NCI-H2196 treated with DMSO at 0.1 percent for 48 hours (cell line): ENCODE measurements around the gene CPLANE2.
"Not testable (repeated sequence)": the region's sequence is repeated elsewhere in the genome, so short reads cannot be mapped to it uniquely, and the experiment has no call there.

Source experiments
- DNase-seq: peaks from one replicate; lab custom pipeline; 2025; ENCODE audit not compliant: unreplicated experiment; lab: John Stamatoyannopoulos, UW

Gene CPLANE2

DNA sequence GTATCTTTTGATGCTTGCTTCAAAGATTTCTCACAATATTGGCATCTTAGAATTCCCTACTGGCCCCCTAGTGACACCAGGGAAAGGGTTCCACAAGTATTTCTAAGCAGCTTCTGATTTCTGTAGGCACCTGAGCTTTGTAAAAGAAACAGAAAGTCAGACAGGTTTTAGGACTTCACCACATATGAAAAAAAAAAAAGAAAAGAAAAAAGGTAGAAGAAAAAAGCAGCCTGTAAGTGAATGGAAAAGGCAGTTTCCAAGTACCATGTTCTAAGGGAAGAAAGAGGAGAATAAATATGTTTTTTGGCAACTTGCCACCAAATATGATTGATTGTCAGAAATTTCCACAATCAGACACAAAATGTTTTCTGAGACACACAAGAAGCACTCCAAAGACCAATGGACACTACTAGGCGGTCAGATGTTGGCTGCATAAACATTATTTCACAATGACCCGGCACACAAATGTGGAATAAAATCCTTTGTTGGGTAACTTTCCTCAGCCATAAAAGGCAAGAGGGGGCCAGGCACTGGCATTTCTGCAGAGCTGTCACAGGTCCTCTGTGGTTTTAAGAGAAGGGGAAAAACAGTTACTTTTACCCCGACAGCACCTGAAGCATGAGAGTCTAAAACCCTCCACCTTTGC is 12.7 kb upstream of the CPLANE2 start:
- no peak for DNase-seq

DNA sequence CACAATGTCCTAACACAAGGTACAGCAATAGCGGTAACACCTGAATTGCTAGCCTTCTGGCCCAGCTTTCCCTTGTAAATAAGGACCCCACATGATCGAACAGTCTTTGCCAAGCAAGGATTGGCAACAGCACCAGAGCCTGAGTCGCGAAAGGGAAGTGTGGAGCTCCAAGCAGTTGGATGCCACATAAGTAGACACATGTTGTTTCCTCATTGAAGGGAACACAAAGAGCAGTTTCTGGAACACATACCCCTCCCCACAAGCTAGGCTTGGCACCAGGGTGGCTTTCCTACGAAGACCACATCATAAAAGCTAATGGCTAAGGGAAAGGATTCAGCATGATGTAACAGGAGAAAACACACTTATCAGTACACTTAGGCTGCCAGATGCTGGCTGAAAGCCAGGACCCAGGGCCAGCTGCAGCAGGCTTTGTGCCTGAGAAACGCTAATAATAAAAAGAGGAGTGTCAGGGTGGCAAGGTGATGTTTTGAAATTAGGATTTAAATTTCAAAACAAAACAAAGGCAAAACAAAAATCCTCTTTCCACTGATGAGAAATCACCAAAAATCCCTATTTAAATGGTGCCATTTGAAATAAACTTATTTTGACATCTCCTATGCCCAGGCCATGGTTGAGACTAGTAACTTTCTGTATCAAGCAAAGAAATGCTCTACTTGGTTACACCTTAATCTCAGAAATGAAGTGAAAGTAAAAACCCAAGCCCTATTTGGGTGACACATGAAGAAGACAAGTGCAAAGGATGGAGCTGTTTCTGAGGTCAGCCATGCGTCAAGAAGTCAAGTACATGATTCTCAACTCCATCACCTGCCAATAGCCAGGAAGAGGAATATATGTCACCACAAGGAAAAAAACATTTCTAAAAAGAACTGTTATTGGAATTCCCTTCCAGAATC is 11.9 kb upstream of the CPLANE2 start:
- DNase-seq = peak; percentile 89

DNA sequence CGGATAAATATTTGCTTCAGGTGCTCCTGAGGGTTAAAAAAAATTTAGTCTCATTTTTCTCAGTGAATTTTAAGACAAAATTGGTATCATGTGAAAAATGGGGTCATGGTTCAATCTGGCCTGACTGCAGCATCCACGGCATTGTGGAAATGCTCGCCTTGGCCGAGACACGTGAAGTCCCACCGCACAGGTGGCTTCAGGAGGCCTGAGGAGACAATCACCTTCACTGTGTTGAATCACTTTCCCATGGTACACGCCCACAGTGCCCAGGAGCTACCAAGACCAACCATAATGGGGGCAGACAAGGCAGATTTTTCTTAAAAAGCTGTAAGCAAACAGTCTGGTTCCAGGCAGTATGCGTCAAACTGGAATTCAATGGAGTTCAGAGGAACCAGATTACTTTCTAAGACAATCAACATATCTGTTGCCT is 11.0 kb upstream of the CPLANE2 start:
- DNase-seq = no peak

DNA sequence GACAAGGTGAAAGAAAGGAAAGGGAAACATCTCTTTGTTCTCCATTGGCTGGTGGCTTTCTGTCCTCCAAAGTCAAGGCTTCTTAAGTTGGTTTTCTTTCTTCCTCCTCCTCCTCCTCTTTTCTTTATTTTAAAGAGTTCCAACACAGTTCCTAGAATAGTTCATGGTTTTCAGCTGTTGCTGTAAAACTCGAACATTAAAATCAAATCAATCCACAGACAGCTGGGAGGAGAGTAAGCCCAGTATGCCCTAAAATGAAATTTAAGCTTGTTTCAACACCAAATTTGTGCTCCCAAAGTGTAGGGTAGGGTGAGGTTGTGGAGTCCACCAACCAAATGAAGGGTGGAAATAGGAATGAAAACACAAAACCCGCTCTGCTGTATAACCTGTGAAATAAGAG is 10.5 kb upstream of the CPLANE2 start:
- DNase-seq = no peak

DNA sequence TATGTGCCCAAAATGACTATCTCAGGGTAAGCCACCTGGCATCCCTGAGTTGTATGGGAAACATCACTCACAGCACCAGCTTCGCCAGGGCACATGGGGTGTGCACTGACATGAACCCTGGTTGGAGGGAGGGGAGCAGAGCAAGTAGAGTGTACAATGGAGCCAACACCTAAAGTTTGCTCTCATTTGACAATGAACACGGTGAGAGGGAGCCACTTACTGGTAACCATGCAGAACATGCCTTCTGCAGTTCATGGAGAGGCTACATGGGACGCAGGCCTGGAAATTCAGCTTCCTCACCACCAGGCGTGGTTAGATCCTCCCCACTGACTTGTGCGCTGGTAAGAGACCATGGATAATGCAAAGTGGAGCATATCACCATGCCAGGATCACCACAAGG is 10.0 kb upstream of the CPLANE2 start:
- DNase-seq = no peak

DNA sequence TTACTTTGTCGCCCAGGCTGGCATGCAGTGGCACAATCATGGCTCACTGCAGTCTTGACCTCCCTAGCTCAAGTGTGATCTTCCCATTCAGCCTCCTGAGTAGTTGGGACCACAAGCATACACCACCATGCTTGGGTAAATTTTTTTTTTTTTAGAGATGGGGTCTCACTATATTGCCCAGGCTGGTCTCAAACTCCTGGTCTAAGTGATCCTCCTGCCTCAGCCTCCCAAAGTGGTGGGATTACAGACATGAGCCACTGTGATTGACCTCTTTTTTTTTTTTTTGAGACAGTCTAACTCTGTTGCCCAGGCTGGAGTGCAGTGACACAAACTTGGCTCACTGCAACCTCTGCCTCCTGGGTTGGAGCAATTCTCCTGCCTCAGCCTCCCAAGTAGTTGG is 9.3 kb upstream of the CPLANE2 start:
- not testable (repeated sequence) for DNase-seq

DNA sequence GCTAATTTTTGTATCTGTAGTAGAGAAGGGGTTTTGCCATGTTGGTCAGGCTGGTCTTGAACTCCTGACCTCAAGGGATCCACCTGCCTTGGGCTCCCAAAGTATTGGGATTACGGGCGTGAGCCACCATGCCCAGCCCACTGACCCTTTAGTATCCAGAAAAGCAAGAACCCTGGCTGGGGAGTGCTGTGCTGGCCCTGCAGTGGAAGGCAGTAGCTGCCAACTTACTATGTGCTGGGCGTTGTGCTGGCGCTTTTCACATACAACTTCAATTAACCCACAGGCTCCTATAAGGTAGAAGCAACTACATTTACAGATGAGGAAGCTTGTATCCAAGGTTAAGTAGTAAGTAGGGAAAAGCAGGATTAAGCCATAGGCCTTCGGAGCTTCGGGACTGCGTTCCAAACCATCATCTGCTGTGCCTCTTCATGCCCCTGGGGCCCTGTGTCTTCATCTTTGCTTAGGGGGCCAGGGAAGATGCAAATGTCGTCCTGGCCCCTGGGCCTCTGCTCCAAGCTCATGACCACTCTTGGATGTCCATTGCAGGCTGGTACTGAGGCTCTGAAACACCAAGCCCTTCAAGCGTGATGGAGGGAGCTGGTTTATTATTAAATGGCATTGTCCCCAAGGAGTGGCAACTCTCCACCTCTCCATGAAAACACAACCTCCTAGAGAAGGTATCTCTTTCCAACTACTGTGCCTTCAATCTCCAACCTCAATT is 8.7 kb upstream of the CPLANE2 start:
- no peak for DNase-seq

DNA sequence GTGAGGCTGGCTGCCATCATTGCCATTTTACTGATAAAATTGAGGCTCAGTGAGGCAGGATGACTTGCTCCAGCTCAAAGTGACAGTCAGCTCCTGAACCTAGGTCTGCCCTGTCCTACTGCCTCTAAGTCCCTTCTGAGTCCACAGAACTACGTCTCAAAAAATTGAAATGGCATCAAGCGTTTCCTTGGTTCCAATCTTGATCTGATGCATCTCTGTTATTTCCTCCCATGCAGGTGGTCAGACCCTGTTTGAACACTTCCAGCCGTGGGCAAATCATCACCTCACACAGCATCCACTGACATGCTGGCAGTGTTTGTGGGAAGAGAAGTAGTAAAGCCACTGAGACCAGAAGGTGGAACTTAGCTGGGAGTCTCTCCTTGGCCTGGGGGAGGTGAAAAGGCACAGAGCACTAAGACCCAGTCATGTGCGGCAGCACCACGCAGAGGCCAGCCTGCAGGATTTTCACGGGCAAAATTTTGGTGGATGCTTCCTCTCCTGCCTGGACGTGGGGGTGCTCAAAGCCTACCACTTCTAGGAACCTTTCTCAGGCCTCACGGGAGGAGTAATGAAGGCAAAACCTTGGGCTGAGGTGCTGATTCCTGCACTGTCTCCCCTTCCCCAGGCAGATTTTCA is 7.8 kb upstream of the CPLANE2 start:
- DNase-seq = no peak

DNA sequence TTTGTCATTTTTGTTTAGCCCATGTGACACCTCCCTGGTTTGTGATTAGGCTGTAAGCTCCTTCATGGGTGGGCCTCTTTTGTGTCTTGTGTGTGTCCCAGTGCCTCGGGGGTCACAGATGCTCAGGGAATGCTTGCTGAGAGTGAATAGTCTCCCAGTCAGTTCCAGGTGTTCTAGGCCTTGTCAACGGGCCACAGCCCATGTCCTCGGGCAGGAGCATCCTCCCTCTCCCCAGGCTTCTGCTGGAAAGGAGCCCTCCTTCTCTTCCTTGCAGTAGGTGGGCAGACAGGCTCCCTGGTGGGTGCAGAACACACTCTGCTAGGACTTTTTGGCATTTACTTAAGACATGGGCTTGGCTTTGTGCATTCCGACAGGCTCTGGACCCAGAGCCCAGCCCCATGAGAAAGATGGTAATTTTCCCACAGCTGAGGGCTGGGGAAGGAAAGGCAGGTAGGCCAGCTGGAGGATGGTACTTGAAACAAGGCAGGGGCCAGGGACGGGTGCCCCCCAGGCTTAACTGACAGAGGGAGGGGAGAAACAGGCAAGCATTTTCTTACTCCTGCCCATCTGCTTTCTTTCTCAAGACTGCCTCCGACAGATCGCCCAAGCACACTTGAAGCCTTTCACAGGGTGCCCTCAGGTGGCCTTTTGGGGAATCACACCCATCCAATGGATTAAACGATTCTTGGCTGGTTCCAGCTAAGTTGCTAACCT is 7.1 kb upstream of the CPLANE2 start:
- peak; percentile 57 for DNase-seq

DNA sequence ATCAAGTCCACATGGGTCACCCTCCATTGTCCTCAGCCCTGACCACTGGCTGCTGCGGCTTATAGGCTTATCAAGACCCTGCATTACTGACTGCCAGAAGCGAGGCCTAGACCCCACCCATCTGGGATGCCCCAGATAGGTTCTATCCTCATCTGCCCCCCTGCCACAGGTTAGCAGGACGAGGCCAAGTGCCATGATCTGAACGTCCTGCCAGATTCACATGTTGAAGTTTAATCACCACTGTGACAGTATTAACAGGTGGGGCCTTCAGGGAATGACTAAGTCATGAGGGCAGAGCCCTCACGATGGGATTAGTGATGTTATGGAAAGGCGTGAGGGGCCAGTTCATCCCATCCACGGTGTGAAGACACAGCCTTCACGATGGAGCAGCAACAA is 6.2 kb upstream of the CPLANE2 start:
- no peak for DNase-seq

DNA sequence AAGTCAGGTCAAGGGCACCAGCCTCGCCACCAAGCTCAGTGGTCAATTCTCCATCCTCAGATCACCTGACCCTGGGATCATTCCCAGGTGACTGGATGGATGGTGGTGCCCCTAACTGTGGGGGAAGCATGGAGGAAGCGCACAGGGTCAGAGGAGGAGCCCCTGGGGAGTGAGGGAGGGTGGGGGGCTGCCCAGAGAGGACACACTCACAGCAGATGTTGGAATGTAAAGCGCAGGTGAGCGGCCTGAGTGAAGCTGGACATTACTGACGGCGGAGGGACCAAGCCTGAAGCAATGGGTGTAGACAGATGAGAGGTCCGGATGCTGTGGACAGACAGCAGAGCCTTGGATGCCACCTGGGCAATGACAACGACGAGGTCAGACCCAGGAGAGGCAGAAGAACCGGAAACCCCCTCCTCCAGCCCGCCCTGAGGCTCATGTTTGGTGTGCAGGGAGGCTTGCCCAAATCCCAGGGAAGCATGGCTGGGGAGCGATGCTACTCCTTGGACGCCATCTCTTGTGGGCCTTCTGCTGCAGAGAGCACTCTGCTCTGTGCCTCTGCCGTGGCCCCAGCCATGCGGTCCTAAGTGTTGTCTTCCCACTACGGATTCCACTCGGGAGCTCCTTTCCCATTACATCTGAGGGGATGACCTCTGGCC is 5.7 kb upstream of the CPLANE2 start:
- DNase-seq = no peak

DNA sequence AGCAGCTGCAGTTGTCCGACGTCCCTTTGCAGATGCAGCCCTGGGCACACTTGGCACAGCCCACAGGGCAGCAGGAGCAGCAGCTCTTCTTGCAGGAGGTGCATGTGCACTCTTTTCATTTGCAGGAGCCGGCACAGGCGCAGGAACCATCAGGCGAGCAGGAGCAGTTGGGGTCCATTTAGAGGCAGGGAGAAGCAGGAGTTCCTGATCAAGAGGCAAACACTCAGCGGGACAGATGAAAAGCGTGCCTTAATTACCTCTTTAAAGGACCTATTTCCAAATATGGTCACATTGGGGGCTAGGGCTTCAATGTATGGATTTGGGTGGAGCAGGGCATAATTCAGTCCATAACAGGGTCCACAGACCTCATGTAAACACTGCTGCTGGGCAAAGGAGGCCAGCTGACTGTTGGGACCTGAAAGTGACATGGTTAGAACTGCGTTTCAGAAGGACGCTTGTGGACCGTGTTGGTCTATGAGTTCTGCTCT is 4.3 kb upstream of the CPLANE2 start:
- DNase-seq = no peak

DNA sequence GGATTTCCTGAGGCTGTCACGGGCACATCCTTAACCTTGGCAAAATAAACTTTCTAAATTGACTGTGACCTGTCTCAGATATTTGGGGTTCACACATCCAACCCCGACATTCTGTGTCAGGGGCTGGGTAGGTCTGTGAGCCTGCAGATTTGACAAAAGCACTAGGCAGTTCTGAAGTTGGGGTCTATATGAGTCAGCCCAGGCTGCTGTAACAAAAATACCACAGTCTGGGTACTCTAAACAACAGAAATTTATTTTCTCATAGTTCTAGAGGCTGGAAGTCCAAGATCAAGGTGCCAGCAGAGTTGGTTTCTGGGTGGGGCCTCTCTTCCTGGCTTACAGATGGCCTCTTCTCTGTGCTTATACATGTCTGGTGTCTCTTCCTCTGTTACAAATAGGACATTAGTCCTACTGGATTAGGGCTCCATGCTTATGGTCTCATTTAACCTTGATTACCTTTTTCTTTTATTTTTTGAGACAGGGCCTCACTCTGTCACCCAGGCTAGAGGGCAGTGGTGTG is 3.0 kb upstream of the CPLANE2 start:
- DNase-seq = no peak

DNA sequence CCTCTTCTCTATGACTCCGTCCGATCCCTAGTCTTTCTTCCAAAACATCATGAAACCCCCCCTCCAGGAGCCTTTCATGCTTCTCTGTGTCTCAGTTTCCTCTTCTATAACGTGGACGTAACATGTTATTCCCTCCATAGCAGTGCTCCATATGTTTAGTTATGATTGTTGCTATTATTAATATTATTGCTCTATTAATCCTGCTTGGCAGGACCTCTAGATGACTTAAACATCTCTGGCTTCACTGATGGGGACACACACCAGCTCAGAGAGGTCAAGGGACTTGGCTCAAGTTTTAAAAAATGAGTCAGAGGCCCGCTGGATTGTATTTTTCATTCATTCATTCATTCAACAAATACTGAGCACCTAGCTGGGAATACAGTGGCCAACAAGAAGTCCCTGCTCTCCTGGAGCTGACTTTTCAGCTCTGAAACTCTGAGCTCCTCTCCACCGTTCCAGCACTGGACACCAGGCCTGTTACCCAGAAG is 404 bp upstream of the CPLANE2 start:
- DNase-seq = no peak

DNA sequence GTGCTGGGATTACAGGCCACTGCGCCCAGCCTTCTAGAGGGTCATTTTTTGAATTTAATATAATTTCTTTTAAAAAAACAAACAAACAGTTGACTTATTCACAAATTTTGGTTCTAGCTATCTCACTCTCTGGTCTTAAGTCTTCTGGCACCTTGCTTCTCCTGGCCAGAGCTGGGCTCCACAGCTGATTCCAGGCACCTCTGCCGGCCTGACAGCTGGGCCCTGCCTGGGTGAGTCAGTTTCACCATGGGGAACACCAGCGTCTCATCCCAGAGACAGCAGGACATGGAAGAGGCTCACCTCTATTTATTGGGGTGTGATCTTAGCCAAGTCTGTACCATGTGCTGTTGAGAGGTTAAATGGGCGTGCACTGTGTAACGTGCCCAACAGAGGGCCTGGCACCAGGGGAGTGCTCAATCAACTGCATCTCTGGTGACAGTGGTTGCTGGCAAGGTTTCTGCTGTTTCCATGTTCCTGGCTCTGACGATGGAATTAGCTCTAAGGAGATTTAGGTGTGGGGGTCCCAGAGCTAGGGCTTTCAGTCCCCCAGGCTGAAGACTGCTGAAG is 956 bp downstream of the CPLANE2 start:
- DNase-seq = peak; percentile 73

DNA sequence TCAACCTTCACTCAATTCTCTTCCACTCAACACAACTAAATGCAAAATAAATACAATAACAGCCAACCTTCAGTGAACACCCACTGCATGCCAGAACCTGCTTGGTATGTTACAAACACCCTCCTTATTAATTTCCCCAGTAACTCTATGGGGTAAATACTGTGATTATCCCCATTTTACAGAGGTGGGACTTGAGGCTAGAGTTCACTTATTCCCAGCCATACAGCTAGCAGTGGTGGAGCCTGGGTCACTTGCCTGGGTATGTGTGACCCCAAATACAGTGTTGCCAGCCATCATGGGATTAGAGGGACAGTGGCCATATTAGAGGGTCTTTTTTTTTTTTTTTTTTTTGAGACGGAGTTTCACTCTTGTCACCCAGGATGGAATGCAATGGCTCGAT is 1.6 kb downstream of the CPLANE2 start:
- no peak for DNase-seq

DNA sequence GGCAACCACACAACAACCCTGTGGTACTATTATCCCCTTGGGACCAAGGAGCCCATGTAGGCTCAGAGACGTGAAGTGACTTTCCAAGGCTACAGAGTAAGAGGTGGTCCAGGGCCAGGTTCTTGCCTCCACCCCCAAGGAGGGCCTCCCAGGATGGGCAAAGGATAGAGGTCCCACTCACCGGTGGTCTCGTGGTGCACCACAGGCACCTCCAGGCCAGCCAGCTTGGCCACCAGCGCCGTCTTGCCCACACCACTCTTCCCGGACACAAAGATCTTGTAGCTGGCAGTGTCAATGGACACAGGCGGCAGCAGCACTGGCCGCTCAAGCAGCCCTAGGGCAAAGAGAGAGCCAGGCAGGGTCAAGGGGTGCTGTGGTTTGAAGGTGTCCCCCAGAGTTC is 3.6 kb downstream of the CPLANE2 start:
- no peak for DNase-seq

DNA sequence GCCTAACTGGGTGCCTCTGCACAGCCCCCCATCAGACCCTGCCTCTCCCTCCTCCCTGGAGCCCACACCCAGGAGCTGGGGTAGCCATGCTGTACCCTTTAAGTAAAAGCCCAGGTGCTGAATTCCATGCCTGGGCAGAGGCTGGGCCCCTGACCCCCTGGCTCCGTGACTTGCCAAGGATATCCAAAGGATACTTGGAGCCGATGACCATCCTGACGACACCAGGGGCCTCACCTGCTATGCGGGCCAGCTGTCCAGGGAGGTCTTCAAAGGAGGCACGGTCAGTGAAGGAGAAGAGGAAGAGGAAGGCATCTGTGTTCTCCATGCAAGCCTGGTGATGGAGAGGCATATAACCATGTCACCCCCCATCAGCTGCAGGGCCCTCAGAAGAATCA is 4.7 kb downstream of the CPLANE2 start:
- DNase-seq = no peak
